SHP77 treated with DMSO at 0.1 percent for 48 hours (cell line): ENCODE data around the gene APP.
"Not testable (repeated sequence)": the region's sequence is repeated elsewhere in the genome, so short reads cannot be mapped to it uniquely, and the experiment has no call there.

Experiments
- DNase-seq: peaks from one replicate; lab custom pipeline; 2025; lab: John Stamatoyannopoulos, UW

The APP gene

GRCh38 chr21:25942135-25942534 lies 228.4 kb downstream of the APP start:
- no peak for DNase-seq

- DNase-seq = no peak
Measured at GRCh38 chr21:25939396-25939761, 231.2 kb downstream of the APP start.

- DNase-seq = no peak
Measured at GRCh38 chr21:25938658-25939395, 231.7 kb downstream of the APP start.

DNA sequence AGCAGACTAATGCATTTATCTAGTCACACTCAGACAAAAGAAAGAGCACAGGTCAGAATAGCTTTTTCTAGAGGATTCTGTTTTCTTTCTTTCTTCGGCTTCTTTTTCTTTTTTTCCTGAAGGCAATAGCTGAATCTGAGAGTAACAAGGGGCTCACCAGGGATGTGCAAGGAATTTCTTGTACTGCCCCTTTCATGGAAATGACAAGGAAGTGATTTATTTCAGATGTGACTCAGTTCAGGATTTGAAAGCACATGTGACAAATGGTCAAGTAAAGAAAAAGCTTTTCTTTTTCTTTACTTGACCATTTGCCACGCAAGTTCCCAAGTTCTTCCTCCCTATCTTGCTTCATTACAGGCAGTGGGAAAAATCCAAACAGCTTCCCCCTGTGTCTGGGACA lies 233.8 kb downstream of the APP start:
- no peak for DNase-seq

GRCh38 chr21:25934771-25935224 lies 235.8 kb downstream of the APP start:
- DNase-seq = no peak

DNA sequence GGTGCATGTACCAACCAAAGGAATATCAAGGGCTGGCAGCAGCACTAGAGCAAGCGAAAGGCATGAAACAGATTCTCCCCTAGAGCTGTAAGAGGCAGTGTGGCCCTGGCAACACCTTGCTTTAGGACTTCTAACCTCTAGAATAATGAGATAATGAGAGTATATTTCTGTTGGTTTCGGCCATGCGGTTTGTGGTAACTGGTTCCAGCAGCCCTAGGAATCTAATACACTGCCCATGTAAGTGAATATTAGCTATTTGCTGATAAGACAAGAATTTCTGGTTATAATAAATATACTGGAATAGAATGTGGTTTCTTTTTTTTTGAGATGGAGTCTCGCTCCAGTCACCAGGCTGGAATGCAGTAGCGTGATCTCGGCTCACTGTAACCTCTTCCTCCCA lies 236.4 kb downstream of the APP start:
- no peak for DNase-seq

DNA sequence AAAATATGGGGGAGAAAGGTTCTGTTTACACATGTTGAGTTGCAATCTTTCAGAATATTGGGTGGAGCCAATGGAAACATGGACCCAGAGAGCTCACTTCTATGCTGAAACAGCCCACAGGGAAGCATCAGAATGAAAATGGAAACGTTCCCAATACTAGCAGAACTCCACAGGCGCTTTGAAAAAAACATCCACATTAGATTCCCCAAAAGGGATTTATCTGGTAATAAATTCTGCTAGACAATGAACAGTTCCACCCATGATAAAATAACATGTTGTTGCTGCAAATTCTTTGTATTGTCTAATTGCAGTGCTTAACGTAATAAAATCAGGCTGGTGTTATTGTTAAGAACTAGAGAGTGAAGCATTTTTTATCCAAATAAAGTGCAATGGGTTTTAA lies 238.8 kb downstream of the APP start:
- DNase-seq = no peak

- no peak for DNase-seq
Measured at GRCh38 chr21:25929856-25930520, 240.6 kb downstream of the APP start.

DNA sequence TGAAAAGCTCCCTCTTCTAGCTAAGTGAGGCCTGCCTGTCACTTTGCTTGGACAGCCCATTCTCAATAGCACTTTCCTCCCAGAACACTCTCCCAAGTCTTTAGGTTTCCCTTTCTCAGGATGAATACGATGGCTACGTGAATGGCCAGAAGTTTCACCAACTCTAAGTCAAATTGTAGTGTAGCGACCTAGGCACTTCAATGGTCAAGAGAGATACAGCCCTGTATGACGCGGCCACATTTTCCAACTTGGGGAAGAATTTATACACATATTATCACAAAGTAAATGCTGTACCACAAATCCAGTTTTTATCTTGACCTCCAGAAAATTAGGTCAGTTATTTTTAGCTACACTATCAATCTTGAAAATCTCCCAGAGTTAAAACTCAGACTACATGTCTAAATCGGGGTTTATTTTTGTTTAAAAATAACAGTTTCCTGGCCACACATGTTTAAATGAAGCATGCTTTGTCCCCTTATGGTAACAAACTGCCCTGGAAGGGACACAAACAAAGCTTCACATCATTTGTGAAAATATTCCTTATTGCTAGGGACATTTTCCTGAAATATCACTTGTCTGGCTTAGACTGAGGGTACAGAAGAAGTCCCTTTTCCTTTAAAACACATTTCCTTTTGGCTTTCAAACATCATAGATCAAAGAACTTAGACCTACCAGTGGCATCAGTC lies 243.2 kb downstream of the APP start:
- DNase-seq = no peak

DNA sequence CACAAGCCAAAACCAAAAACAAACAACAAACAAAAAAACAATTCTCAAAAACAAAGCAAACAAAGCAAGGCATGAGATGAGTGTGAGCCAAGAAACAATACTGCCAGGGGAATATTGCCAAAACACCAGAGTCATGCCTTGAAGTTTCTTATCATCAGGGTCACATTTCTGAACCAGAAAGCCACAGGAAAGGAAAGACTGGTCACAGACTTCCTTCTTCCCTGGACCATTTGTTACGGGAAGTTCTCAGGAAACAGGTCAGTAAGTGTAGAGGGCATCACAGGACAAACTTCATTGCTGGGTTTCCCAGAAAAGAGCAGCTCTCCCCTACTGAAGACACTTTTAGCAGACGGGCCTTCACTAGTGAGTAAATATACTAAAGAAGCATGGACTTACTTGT lies 244.6 kb downstream of the APP start:
- no peak for DNase-seq

DNA sequence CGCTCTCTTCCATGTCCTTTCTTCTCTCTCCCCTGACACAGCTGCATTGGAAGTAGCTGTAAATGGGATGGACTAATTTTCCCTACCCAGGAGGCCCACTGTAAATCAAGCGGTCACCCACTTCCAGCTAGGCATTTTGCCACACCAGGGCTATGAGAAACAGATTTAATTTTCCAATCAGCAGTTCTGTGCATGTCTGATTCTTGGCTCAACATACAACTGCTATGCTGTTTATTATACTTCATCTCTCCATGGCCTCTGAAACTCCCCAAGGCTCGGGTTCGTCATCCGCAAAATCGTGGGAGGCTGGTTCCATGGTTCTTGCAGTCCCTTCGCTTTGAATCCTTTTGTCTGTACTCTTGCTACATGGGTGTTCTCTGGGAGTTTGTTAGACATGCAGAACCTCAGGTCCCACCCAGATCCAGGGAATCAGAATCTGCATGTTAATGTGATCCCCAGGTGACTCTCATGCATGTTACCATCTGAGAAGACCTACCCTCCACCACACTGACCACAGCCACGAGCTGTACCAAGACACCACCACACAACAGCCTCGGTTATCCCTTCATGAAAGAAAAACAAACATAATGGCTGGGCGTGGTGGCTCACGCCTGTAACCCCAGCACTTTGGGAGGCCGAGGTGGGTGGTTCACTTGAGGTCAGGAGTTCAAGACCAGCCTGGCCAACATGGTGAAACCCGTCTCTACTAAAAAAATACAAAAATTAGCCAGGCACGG lies 245.3 kb downstream of the APP start:
- no peak for DNase-seq

DNA sequence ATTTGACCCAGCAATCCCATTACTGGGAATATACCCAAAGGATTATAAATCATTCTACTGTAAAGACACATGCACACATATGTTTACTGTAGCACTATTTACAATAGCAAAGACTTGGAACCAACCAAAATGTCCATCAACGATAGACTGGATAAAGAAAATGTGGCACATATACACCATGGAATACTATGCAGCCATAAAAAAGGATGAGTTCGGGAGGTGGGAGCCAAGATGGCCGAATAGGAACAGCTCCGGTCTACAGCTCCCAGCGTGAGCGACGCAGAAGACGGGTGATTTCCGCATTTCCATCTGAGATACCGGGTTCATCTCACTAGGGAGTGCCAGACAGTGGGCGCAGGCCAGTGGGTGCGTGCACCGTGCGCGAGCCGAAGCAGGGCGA lies 252.4 kb downstream of the APP start:
- not testable (repeated sequence) for DNase-seq

- DNase-seq = no peak
Measured at GRCh38 chr21:25916226-25916625, 254.3 kb downstream of the APP start.

DNA sequence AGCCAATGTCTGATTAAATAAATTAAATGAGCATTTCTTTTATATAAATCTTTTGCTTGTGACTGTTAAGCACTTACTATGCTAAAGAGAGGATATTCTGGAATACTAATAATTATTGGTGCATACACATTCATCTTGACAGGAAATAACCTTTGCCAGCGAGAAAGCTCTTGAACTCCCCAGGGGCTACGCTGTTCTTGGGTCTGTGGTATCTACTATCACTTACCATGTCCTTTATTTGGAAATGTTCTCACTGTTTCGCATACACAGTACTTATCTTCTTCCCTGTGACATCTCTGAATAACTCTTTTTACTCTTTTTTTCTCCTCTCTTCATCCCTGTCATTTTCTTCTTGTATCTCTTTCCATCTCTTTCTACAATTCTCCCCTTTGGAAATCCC lies 257.1 kb downstream of the APP start:
- DNase-seq = no peak

- no peak for DNase-seq
Measured at GRCh38 chr21:25912402-25912746, 258.2 kb downstream of the APP start.

DNA sequence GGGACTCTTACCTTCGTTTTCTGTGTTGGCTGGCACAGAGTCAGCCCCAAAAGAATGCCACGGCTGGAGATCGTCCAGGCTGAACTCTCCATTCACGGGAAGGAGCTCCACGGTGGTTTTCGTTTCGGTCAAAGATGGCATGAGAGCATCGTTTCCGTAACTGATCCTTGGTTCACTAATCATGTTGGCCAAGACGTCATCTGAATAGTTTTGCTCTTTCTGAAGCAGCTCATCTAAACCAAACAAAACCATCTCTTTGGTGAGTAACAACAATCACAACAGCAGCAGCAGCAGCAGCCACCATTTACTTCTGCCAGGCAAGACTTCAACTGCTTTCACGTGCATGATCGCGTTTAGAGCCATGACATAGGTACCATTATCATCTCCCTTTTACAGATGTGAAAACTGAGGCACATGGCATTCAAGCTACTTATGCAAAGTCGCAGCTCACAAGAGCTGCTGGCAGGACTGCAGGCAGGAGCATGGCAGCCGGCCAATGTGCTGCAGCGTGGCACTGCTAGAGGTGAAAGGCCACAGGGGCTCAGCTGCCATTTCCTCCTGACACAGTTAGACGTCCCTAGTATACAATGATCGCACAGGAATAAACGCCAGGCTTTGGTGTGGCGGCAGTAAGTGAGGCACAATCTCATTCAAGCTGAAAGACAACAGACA lies 258.7 kb downstream of the APP start:
- DNase-seq = no peak

GRCh38 chr21:25910809-25911208 lies 259.8 kb downstream of the APP start:
- DNase-seq = no peak

- DNase-seq = no peak
Measured at GRCh38 chr21:25909341-25909740, 261.2 kb downstream of the APP start.

DNA sequence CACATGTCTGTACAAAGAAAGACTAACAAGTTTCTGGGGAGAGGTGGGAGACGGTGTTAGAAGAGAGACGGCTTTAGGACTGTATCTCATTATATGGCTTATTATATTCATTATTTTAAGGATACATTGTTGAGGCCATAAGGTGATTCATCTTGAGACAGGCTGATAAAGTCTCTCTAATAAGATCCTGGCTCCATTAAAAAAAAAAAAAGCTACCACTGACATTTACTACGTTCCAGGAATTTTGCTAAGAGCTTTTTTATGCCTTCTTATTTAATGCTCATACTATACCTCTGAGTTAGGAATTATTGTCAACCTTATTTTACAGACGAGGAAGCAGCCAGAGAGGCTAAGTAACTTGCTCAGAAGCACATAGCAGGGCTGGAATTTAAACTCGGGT lies 262.1 kb downstream of the APP start:
- DNase-seq = no peak

DNA sequence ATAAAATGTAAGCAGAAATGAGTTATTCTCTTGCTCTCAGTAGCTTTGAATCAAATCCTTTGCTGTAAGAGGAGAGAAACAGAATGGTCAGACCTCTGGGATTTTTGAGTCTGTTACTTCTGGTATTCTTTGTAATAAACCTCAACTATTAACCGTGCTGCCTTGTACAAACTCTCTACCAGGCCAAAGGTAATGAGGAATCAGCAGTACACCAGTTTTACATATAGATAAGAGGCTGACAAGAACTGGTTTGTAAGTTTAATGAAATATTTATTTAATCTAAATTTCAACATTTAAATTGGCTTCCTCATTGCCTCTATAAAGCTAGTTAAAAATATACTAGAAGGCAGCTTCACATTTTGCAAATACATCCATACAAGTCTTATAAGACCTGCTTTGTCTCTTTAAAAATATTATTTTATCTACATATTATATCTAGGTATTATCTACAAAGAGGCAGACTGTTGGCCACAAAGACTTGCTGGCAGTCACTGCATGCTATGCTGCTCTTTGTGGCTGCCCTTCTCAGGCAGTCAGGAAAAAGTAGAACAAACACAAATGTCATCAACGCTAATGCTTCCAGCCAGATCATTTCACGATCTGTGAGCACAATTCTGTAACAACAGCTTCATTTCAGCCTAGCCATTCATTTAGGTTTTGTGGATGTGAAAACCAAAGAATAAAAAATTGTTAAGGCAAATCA lies 262.8 kb downstream of the APP start:
- DNase-seq = no peak

DNA sequence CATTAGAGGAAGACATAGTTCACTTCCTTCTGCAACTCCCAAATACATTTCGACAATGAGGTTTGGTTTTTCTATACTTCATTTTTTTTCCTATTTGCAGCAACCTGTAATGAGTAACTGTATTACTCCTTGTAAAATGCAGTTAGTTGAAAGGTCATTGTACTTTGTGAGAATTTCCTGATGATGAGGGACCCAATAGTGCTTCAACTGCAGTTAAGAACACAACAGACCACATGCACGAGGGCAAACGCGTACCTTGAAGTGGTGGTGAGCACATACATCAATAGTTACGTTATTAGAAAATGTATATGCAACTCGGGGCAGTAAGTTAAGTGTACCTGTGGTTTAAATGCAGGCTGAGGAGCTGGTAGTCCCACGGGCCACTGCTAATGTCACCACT lies 264.0 kb downstream of the APP start:
- no peak for DNase-seq

DNA sequence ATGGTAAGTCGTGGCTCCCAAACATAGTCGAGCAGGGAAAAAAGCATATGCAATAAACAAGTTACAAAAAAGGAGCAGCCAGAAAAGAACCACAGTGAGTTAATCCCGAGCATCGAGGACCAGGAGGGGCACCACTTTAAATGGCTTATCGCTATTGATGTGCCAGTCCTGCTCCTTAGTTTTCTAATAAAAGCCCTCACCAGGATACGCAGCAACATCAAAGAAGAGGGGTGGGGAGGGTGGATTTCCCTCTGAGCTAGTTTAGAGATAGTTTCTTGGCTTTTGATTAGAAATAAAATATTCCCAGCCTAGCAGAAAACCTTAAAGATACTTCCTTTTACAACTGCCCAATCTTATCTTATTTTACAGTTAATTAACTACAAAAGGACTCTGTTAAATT lies 265.4 kb downstream of the APP start:
- DNase-seq = no peak
